Measurements from ENCODE around the gene PCNP.
"Not testable (repeated sequence)": the region's sequence is repeated elsewhere in the genome, so short reads cannot be mapped to it uniquely, and the experiment has no call there.

Gene PCNP

GRCh38 chr3:101602731-101603130, 28.8 kb downstream of the PCNP start:
- Histone ChIP-seq H3K4me2 (no peak overlapping the region), H3K4me3 (no peak overlapping the region), H3K9ac (no peak overlapping the region), H3K4me1 (no peaks in the 10 kb centered on the region), H4K20me1 (no peaks in the 10 kb centered on the region; a peak in 1 of 22 replicates), H3K9me3 (replicated peaks in 1 of 11) (peaks cover 0 to 17% (median 6%) of the 10 kb centered on the region in 11 experiments; a peak in 9 of 22 replicates), H3K27me3 (no peaks in the 10 kb centered on the region), H3K36me3 (peaks cover 4 to 27% (median 13%) of the 10 kb centered on the region in 11 experiments; a peak in 16 of 22 replicates), H3K27ac (no peak overlapping the region)
- TF ChIP-seq Cebpa-rat (IDR thresholded peaks at IDR 0.05): no peak

- H3K9ac ChIP-seq: no peak overlapping the region
- no peak overlapping the region for H3K4me3 ChIP-seq
- peaks cover 4 to 22% (median 13%) of the 10 kb centered on the region in 11 experiments; a peak in 14 of 22 replicates for H3K36me3 ChIP-seq
- no peak for TF ChIP-seq Cebpa-rat (IDR thresholded peaks at IDR 0.05)
- no peak overlapping the region for H3K4me2 ChIP-seq
- H3K9me3 ChIP-seq (replicated peaks in 1 of 11): peaks cover 0 to 17% (median 6%) of the 10 kb centered on the region in 11 experiments; a peak in 9 of 22 replicates
- no peak overlapping the region for H3K27ac ChIP-seq
- no peaks in the 10 kb centered on the region; a peak in 1 of 22 replicates for H4K20me1 ChIP-seq
- H3K27me3 ChIP-seq: no peaks in the 10 kb centered on the region
- H3K4me1 ChIP-seq: no peaks in the 10 kb centered on the region
Observed at GRCh38 chr3:101603184-101603583, 29.2 kb downstream of the PCNP start.

- not testable (repeated sequence) for H3K4me3 ChIP-seq, H3K9ac ChIP-seq, H3K27me3 ChIP-seq, H4K20me1 ChIP-seq, H3K4me2 ChIP-seq, H3K27ac ChIP-seq, H3K4me1 ChIP-seq
- Histone ChIP-seq H3K36me3 (peaks cover 0 to 12% (median 8%) of the 10 kb centered on the region in 11 experiments; a peak in 10 of 22 replicates), H3K9me3 (replicated peaks in 1 of 11) (peaks cover 0 to 17% (median 6%) of the 10 kb centered on the region in 11 experiments; a peak in 9 of 22 replicates)
Observed at GRCh38 chr3:101605398-101605797, 31.4 kb downstream of the PCNP start.

DNA sequence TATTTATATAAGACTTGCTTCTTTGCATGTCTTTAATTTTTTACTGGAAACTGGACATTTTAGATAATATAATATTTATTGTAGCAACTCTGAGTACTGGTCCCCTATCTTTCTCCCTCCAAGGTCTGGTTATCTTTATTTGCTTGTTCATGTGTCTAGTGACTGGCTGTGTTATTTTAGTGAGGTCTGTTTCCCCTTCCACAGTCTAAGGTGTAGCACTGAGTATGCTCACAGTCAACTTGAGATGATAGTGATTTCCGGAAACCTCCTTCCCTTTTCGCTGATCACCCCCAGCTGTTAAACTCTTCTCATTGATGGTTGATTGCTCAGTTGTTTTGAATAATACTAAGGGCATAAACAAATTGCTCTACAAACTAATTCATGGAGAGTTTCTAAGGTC, 37.0 kb downstream of the PCNP start:
- no peaks in the 10 kb centered on the region for H3K27me3 ChIP-seq
- no peak for TF ChIP-seq Cebpa-rat (IDR thresholded peaks at IDR 0.05)
- H4K20me1 ChIP-seq: no peaks in the 10 kb centered on the region
- no peak overlapping the region for H3K27ac ChIP-seq
- H3K36me3 ChIP-seq: no peaks in the 10 kb centered on the region
- H3K4me3 ChIP-seq: no peak overlapping the region
- H3K9ac ChIP-seq: no peak overlapping the region
- no peaks in the 10 kb centered on the region for H3K4me1 ChIP-seq
- no peak overlapping the region for H3K4me2 ChIP-seq
- no peaks in the 10 kb centered on the region for H3K9me3 ChIP-seq (replicated peaks in 1 of 11)

- H3K4me3 ChIP-seq; H3K4me1 ChIP-seq; H3K27me3 ChIP-seq; H3K9ac ChIP-seq; H3K27ac ChIP-seq; H3K36me3 ChIP-seq; H3K4me2 ChIP-seq; H4K20me1 ChIP-seq; H3K9me3 ChIP-seq (replicated peaks in 1 of 11): not testable (repeated sequence)
Observed at GRCh38 chr3:101613014-101613413, 39.0 kb downstream of the PCNP start.

- H3K4me2 ChIP-seq: no peak overlapping the region
- no peaks in the 10 kb centered on the region for H3K36me3 ChIP-seq
- no peaks in the 10 kb centered on the region for H4K20me1 ChIP-seq
- H3K9ac ChIP-seq: no peak overlapping the region
- peaks cover 0 to 10% (median 0%) of the 10 kb centered on the region in 11 experiments; a peak in 5 of 22 replicates for H3K9me3 ChIP-seq (replicated peaks in 1 of 11)
- no peak for TF ChIP-seq Cebpa-rat (IDR thresholded peaks at IDR 0.05)
- no peaks in the 10 kb centered on the region for H3K27me3 ChIP-seq
- no peak overlapping the region for H3K4me3 ChIP-seq
- H3K27ac ChIP-seq: no peak overlapping the region
- H3K4me1 ChIP-seq: no peaks in the 10 kb centered on the region
Observed at GRCh38 chr3:101615525-101615924, 41.5 kb downstream of the PCNP start.

DNA sequence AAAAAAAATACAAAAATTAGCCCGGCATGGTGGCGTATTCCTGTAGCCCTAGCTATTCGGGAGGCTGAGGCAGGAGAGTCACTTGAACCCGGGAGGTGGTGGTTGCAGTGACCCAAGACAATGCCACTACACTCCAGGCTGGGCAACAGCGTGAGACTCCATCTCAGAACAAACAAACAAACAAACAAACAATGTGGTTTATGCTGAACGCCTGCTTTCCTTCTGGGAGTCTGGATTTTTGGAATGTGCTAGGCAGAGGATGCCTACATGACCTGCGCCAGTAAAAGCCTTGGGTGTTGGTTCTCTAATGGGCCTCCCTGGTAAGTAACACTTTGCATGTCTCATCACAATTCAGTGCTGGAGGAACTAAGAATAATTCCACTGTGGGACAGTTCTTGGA, 43.5 kb downstream of the PCNP start:
- Histone ChIP-seq H3K4me2 (no peak overlapping the region), H3K4me3 (no peak overlapping the region), H3K4me1 (no peaks in the 10 kb centered on the region), H3K27ac (no peak overlapping the region), H3K27me3 (no peaks in the 10 kb centered on the region), H4K20me1 (no peaks in the 10 kb centered on the region), H3K9me3 (replicated peaks in 1 of 11) (peaks cover 0 to 10% (median 0%) of the 10 kb centered on the region in 11 experiments; a peak in 5 of 22 replicates), H3K36me3 (no peaks in the 10 kb centered on the region), H3K9ac (no peak overlapping the region)
- no peak for TF ChIP-seq Cebpa-rat (IDR thresholded peaks at IDR 0.05)

DNA sequence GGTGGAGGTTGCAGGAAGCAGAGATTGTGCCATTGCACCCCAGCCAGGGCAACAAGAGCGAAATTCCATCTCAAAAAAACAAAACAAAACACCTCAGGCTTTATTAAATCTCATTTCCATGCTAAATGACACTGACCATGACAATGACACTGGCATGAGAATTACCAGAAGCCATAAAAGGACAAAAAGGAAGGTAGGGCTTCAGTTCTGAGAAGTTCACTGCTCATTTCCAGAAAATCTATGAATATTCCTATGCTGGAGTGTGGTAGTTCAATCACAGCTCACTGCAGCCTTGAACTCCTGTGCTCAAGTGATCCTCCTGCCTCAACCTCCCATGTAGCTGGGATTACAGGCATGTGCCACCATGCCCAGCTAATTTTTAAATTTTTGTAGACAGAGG, 44.7 kb downstream of the PCNP start:
- no peak overlapping the region for H3K4me3 ChIP-seq
- no peak overlapping the region for H3K9ac ChIP-seq
- no peak overlapping the region for H3K27ac ChIP-seq
- H3K27me3 ChIP-seq: no peaks in the 10 kb centered on the region
- no peak overlapping the region for H3K4me2 ChIP-seq
- no peaks in the 10 kb centered on the region for H3K4me1 ChIP-seq
- no peak for TF ChIP-seq Cebpa-rat (IDR thresholded peaks at IDR 0.05)
- peaks cover 0 to 10% (median under 1%) of the 10 kb centered on the region in 11 experiments; a peak in 6 of 22 replicates for H3K9me3 ChIP-seq (replicated peaks in 1 of 11)
- no peaks in the 10 kb centered on the region for H3K36me3 ChIP-seq
- no peaks in the 10 kb centered on the region for H4K20me1 ChIP-seq

- Histone ChIP-seq H3K4me2 (no peak overlapping the region), H3K9ac (no peak overlapping the region), H3K27ac (no peak overlapping the region), H3K27me3 (no peaks in the 10 kb centered on the region), H3K36me3 (no peaks in the 10 kb centered on the region), H3K4me3 (no peak overlapping the region), H3K4me1 (no peaks in the 10 kb centered on the region), H3K9me3 (replicated peaks in 1 of 11) (peaks cover 6 to 17% (median 10%) of the 10 kb centered on the region in 11 experiments), H4K20me1 (no peaks in the 10 kb centered on the region)
- TF ChIP-seq Cebpa-rat (IDR thresholded peaks at IDR 0.05): no peak
Observed at GRCh38 chr3:101619734-101620133, 45.8 kb downstream of the PCNP start.

DNA sequence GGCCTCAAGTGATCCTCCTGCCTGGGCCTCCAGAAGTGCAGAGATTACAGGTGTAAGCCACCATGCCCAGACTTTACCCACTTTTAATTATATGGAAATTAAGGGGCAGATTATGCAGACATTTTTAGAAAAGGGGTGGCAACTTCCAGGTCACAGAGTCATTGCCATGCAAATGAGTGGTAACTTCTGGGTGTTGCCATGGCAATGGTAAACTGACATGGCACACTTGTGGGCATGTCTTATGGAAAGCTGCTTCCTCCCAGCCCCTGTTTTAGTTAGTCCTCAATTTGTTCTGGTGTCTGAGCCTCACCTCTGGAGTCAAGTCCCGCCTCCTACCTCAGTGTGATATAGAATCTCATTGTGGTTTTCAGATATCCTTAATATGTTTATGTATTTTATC, 49.7 kb downstream of the PCNP start:
- H3K36me3 ChIP-seq: peaks cover 0 to 8% (median 0%) of the 10 kb centered on the region in 11 experiments; a peak in 1 of 22 replicates

More for the DNA sequence above, 49.7 kb downstream of the PCNP start:
- Histone ChIP-seq H3K4me1 (no peaks in the 10 kb centered on the region), H3K9ac (no peak overlapping the region), H3K27me3 (no peaks in the 10 kb centered on the region), H3K4me3 (no peak overlapping the region), H4K20me1 (no peaks in the 10 kb centered on the region), H3K9me3 (replicated peaks in 1 of 11) (peaks cover 16 to 30% (median 20%) of the 10 kb centered on the region in 11 experiments), H3K4me2 (no peak overlapping the region), H3K27ac (no peak overlapping the region)
- TF ChIP-seq Cebpa-rat (IDR thresholded peaks at IDR 0.05): no peak
